Endothelial cell of umbilical vein (primary cell): Measurements from ENCODE around the gene ARID2. TPM values are rescaled to one million over a fixed set of nuclear protein-coding genes. Genes with fewer than 3 reads are reported as not detected.

Source experiments
- BruUV-seq: library from RNA; stranded (reverse); fragments of 400-500 nt; replicated peaks from 2 replicates; lab custom pipeline; 2021; lab: Mats Ljungman, UMichigan
- CTCF ChIA-PET: fragments of 300-600, 350-600 bp; sonication (Branson Sonifier 250); formaldehyde crosslinking; loops from one replicate; lab custom pipeline; 2021; ENCODE audit warnings: antibody characterized with exemption, inconsistent platforms; lab: Charles Lee
- POLR2A ChIA-PET: fragments of 300-600, 350-600 bp; sonication (Branson Sonifier 250); formaldehyde crosslinking; loops from one replicate; lab custom pipeline; 2021; ENCODE audit warnings: antibody characterized with exemption, inconsistent platforms; lab: Charles Lee
- DNase-seq: peaks from one replicate; pipeline ENCODE4 v3.0.0-alpha.2; 2011; ENCODE audit warnings: low read depth, low spot score
- FAIRE-seq: peaks from 2 replicates; lab custom pipeline; 2011; peaks lifted over from hg19 to GRCh38; lab: Jason Lieb, UNC
- H2AFZ ChIP-seq: 2 replicates; pipeline ENCODE4 v1.6.0; 2012; ENCODE audit warnings: low read depth, low read length, control low read depth, inconsistent platforms
- H3K27ac ChIP-seq: 2 replicates; pipeline ENCODE4 v1.5.1; 2011; ENCODE audit warnings: low read depth, mild to moderate bottlenecking, control low read depth, low read length, moderate library complexity; ENCODE audit not compliant: insufficient read depth
- H3K27me3 ChIP-seq, 2 experiments: 2 replicates each; pipeline versions ENCODE4 v1.6.0 to v1.6.1; 2011; ENCODE audit warnings: low read length in 2 of 2, mixed read lengths in 1 of 2; ENCODE audit not compliant: control insufficient read depth in 2 of 2, insufficient read depth in 2 of 2
- H3K36me3 ChIP-seq, 2 experiments: 2 replicates in 1 of 2; 3 replicates in 1 of 2; pipeline ENCODE4 v1.5.1; 2011; ENCODE audit warnings: low read length in 2 of 2, mild to moderate bottlenecking in 1 of 2, moderate library complexity in 1 of 2; ENCODE audit not compliant: control insufficient read depth in 2 of 2, insufficient read depth in 2 of 2; ENCODE audit errors: extremely low read depth in 1 of 2
- H3K4me1 ChIP-seq: 3 replicates; pipeline ENCODE4 v1.5.1; 2011; ENCODE audit warnings: mild to moderate bottlenecking, low read length; ENCODE audit not compliant: control insufficient read depth, insufficient read depth; ENCODE audit errors: extremely low read depth
- H3K4me2 ChIP-seq: 2 replicates; pipeline ENCODE4 v1.6.1; 2011; ENCODE audit warnings: low read length, control low read depth, mixed read lengths; ENCODE audit not compliant: insufficient read depth
- H3K4me3 ChIP-seq, 3 experiments: fragments of 200-600 bp in 1 of 3; sonication (generic), shearing (Covaris generic) in 1 of 3; replicated peaks in 1 of 3; 2 replicates each; pipeline ENCODE4 v1.5.1; 2011 to 2016; ENCODE audit warnings: control low read depth in 3 of 3, low read length in 3 of 3, mild to moderate bottlenecking in 2 of 3, inconsistent platforms in 1 of 3, low read depth in 1 of 3, moderate library complexity in 1 of 3; ENCODE audit not compliant: insufficient read depth in 1 of 3
- H3K79me2 ChIP-seq: 2 replicates; pipeline ENCODE4 v1.6.0; 2012; ENCODE audit warnings: low read length, inconsistent platforms; ENCODE audit not compliant: control insufficient read depth, insufficient read depth
- H3K9ac ChIP-seq: replicated peaks from 2 replicates; pipeline ENCODE3; 2011; ENCODE audit warnings: low read length, control low read depth; ENCODE audit not compliant: insufficient read depth; ENCODE audit errors: extremely low read depth
- H3K9me1 ChIP-seq: replicated peaks from 3 replicates; pipeline ENCODE4 v1.6.0; 2011; ENCODE audit warnings: mild to moderate bottlenecking, low read length; ENCODE audit not compliant: control insufficient read depth, insufficient read depth; ENCODE audit errors: extremely low read depth
- H3K9me3 ChIP-seq: replicated peaks from 2 replicates; pipeline ENCODE4 v1.5.1; 2012; ENCODE audit warnings: low read length, inconsistent platforms; ENCODE audit not compliant: control insufficient read depth, insufficient read depth
- H4K20me1 ChIP-seq: replicated peaks from 2 replicates; pipeline ENCODE3; 2011; ENCODE audit warnings: mild to moderate bottlenecking, low read length; ENCODE audit not compliant: control insufficient read depth, insufficient read depth; ENCODE audit errors: extremely low read depth
- FOS ChIP-seq: IDR thresholded peaks from 2 replicates; pipeline ENCODE4 v1.6.1; 2011; ENCODE audit warnings: mild to moderate bottlenecking, low read length, moderate library complexity, borderline replicate concordance; ENCODE audit not compliant: insufficient read depth
- GATA2 ChIP-seq: IDR thresholded peaks from 2 replicates; pipeline ENCODE4 v1.7.0; 2011; ENCODE audit warnings: low read depth, mild to moderate bottlenecking, moderate library complexity, mixed read lengths, low read length; ENCODE audit not compliant: insufficient read length, insufficient read depth
- JUN ChIP-seq: IDR thresholded peaks from 2 replicates; pipeline ENCODE4 v1.6.1; 2011; ENCODE audit warnings: borderline replicate concordance, low read depth; ENCODE audit not compliant: insufficient read length, insufficient read depth
- MYC ChIP-seq: IDR thresholded peaks from one replicate; pipeline ENCODE4 v1.6.1; 2011; ENCODE audit warnings: mild to moderate bottlenecking, low read depth, low read length
- POLR2A ChIP-seq: IDR thresholded peaks from 2 replicates; pipeline ENCODE4 v1.6.1; 2012; ENCODE audit warnings: low read depth, mild to moderate bottlenecking, control low read depth, low read length
- POLR2AphosphoS5 ChIP-seq: IDR thresholded peaks from 2 replicates; pipeline ENCODE4 v1.6.1; 2012; ENCODE audit warnings: low read depth, mild to moderate bottlenecking, control low read depth, low read length, moderate library complexity; ENCODE audit not compliant: insufficient read depth
- dilution Hi-C: fragments of 300-500 bp; cut with MboI; formaldehyde crosslinking; loops from one replicate; pipeline ENCODE4 v1.15.0; 2019; ENCODE audit warnings: low sequenced_read_pairs; ENCODE audit not compliant: extremely low pct_ligation_motif_present
- intact Hi-C: fragments of 100-400 bp; cut with micrococcal nuclease; formaldehyde crosslinking; loops from one replicate; pipeline ENCODE4 v1.10.0; 2022
- polyA plus RNA-seq, 4 experiments: library from polyadenylated mRNA; depleted of rRNA in 3 of 4; stranded (reverse) in 3 of 4; unstranded in 1 of 4; fragments of >200 nt; gene quantifications; 2 replicates each; pipeline versions ENCODE4 v1.2.1 to v1.2.3, GENCODE V29; 2011 to 2012; ENCODE audit warnings: missing spikeins in 1 of 4
- total RNA-seq: library from RNA; stranded (reverse); gene quantifications from 2 replicates; pipeline ENCODE4 v1.2.3, GENCODE V29; 2021
- TF ChIP-seq, protein P1 (sequence below): IDR thresholded peaks from 2 replicates; pipeline ENCODE4 v1.6.1; 2011; ENCODE audit not compliant: insufficient read depth, insufficient read length
- TF ChIP-seq, protein P2 (sequence below), 2 donors: IDR thresholded peaks; 1 replicate in 1 of 2; 2 replicates in 1 of 2; pipeline ENCODE4 v1.5.1; 2011; ENCODE audit warnings: low read length in 2 of 2, mild to moderate bottlenecking in 2 of 2, moderate library complexity in 2 of 2, control low read depth in 1 of 2, inconsistent platforms in 1 of 2, low read depth in 1 of 2; ENCODE audit not compliant: insufficient read depth in 1 of 2; ENCODE audit errors: extremely low read depth in 1 of 2

The ARID2 gene
- total and polyA plus RNA-seq, 2 donors (not counting 3 experiments of a cell fraction or from before 2014, with no cell fraction given) = 10.8 to 26.7 TPM

DNA sequence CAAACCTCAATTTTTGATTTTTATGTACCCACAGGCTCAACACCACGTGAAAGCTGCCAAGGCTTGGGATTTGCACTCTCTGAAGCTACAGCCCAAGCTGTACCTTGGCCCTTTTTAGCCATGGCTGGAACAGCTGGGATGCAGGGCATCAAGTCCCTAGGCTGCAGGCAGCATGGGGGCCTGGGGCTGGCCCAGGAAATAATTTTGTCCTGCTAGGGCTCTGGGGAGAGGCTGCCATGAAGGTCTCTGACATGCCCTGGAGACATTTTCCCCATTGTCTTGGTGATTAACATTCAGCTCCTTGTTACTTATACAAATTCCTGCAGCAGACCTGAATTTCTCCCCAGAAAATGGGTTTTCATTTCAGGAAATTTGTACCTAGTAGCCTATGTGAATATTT lies 157.2 kb downstream of the ARID2 start:
- no peak overlapping the region for H3K9ac ChIP-seq
- TF ChIP-seq FOS (no peak), GATA2 (no peak), MYC (no peak), POLR2A (no peak), POLR2AphosphoS5 (no peak), JUN (no peak)
- TF ChIP-seq, protein P1, sequence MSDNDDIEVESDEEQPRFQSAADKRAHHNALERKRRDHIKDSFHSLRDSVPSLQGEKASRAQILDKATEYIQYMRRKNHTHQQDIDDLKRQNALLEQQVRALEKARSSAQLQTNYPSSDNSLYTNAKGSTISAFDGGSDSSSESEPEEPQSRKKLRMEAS = no peak
- TF ChIP-seq, protein P2, sequence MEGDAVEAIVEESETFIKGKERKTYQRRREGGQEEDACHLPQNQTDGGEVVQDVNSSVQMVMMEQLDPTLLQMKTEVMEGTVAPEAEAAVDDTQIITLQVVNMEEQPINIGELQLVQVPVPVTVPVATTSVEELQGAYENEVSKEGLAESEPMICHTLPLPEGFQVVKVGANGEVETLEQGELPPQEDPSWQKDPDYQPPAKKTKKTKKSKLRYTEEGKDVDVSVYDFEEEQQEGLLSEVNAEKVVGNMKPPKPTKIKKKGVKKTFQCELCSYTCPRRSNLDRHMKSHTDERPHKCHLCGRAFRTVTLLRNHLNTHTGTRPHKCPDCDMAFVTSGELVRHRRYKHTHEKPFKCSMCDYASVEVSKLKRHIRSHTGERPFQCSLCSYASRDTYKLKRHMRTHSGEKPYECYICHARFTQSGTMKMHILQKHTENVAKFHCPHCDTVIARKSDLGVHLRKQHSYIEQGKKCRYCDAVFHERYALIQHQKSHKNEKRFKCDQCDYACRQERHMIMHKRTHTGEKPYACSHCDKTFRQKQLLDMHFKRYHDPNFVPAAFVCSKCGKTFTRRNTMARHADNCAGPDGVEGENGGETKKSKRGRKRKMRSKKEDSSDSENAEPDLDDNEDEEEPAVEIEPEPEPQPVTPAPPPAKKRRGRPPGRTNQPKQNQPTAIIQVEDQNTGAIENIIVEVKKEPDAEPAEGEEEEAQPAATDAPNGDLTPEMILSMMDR (IDR thresholded peaks at IDR 0.05; ENCODE audit: extremely low read depth in 1 of 2, insufficient read depth in 1 of 2, low read depth in 1 of 2, low read length in 2 of 2) = no peak
- POLR2A ChIA-PET = no interaction called here
- H3K4me3 ChIP-seq = no peak overlapping the region
- no peaks in the 10 kb centered on the region for H3K79me2 ChIP-seq
- BruUV-seq = no TSS peak
- H3K27ac ChIP-seq = no peak overlapping the region
- H4K20me1 ChIP-seq = no peaks in the 10 kb centered on the region
- no peaks in the 10 kb centered on the region for H3K4me1 ChIP-seq
- CTCF ChIA-PET = interaction anchor here (0.8 kb wide), 1 partner anchor 10 kb away, joined by 3 read pairs; no protein-coding TSS in a partner anchor
- intact Hi-C loops (no loop called here), dilution Hi-C loops (no loop called here)
- FAIRE-seq (no peak), DNase-seq (no peak)
- no peaks in the 10 kb centered on the region for H3K9me3 ChIP-seq
- no peaks in the 10 kb centered on the region for H3K27me3 ChIP-seq
- H2AFZ ChIP-seq = no peak overlapping the region
- no peaks in the 10 kb centered on the region for H3K9me1 ChIP-seq
- peaks cover 0 to 4% of the 10 kb centered on the region in 2 experiments for H3K36me3 ChIP-seq
- H3K4me2 ChIP-seq = no peak overlapping the region
